Islet precursor cell (in vitro differentiated cells): ENCODE measurements around the gene NHS.

ENCODE experiments used
- DNase-seq: peaks from one replicate; pipeline ENCODE4 v3.0.0-alpha.2; 2018

Gene NHS

DNA sequence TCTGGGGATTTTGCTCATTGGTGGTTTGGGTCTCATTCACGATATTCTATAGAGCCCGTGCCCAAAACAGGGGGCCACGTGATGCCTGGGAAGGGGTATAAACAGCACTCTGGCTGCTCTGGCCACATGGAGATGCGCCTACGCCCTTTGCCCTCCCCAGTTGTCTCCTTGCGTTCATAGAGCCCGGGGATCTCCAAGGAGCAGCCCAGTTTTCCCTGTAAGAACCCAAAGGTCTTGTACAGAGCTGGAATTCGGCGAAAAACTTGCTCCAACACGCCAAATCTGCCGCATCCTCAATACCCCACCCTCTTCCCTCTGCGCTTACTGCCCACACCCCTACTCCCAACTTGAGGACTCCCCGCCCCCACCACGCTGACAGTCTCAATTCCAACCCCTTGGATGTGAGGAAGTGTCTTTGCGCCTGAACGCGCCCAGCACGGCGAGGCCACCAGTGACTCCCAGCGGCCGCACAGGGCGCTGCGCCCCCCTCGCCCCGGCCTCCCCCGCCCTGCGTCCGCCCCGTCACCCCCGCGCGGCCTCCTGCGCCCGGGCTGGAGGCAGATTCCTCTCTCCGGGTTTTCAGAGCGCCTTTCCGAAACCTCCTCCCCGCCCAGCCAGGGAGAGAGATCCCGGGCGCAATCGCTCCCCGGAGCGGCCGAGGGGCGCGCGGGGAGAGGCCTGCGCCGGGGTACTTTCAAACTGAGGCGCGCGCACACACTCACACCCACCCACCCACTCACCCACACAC is at the start of gene NHS:
Gene NHS, plus strand, starts transcription at position 582 of the 748 bp plus-strand sequence. CDS start 558 bp downstream, outside the sequence.
- DNase-seq, result peak; percentile 88

DNA sequence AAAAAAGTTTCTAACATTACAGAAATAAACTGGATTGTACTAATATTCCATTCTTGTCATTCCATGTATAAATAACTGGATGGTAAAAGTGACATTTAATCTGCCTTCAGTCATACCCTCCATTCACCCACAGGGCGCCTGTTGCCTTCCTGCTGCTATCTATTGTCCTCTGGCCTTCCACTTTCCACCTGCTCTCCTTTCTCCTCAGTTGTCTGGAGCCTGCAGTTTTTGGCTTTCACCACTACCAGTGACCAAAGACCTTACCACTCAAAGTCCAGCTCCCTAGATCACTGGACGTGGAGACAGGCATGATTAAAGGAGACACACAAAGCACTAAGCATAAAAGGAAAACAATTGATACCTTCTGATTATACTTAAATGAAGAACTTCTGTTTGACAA is 46.2 kb upstream of the NHS start:
- no peak for DNase-seq

DNA sequence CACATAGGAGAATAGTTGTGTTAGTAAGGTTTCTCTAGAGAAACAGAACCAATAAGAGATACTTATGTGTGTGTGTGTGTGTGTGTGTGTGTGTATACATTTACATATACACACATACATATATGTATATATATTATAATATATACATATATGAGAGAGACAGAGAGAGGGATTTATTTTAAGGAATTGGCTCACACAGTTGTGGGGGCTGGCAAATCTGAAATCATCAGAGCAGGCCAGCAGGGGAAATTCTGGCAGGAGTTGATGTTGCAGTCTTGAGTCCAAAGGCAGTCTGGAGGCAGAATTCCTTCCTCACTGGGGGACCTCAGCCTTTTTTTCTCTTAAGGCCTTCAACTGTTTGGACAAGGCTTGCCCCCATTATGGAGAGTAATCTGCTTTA is 38.6 kb upstream of the NHS start:
- DNase-seq, result no peak

DNA sequence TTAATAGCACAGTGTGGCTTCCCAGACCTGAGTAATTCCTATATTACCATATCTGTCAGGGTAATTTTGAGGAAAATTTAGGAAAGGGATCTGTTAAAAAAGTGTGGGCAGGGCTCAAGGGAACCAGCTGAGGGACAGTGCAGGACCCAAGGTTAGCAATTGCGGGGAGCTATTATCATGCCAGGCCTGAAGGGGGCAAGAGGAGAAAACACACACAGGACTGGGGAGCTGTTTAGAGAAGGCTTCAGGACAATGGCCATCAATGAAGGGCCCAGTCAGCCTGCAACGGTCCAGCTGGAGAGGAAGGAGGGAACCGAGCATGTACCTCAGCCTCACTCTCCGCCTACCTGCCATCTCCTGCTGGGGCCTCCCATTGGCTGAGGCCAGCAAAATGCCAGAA is 19.0 kb upstream of the NHS start:
- no peak for DNase-seq

DNA sequence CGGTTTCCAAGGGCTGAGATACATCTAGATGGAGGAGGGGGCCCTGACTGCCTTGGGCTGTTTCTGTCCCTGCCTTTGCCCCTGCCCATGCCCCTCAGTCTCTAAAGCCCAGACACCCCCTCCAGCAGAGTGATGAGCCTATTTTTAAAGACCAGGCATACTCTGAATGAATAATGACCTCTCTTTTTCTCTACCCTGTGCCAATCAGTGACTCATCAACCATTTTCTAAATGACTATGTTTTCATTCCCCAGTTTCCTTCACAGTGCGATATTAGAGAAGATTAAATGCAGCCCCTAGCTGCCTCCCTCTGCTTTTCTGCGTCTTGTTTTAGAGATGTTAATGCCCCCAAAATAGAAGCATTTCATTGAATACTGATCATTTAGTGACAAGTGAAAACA is 15.5 kb upstream of the NHS start:
- DNase-seq, result no peak

DNA sequence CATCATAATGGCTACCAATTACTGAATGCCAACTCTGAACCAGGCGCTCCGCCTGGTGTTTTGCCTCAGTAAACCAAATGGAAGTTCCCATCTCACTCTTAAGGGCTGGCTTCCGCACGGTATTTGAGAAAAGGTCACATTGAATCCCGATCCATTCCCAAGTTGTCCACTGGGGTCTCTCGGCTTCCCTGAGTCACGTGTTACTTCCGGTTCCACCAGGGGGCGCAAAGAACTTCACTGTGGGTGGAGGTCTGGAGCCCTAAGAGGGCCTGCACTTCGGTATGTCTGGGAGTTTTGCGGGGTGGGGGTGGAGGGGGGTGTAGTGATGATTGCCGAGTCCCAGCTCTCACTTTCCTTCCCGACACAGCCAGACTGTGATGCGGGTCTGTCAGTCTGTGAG is 13.4 kb upstream of the NHS start:
- DNase-seq, result no peak

DNA sequence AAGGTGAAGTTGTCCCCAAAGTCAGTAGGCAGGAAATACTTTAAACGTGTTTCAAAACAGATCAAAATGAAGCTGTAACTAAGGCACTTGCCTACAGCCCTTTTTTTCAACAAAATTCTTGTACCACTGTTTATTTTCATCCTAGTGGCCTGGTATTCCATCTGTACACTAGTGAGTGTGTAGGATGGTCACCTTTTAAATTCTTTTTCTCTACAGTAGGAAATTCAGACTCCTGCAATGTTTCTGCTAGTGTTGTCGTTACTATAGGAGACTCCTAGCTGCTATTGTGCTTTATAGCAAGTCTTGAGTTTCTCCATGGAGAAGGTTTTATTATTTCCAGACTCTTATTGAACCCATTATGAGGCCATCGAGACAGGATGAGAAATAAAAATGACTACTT is 7.0 kb upstream of the NHS start:
- no peak for DNase-seq

DNA sequence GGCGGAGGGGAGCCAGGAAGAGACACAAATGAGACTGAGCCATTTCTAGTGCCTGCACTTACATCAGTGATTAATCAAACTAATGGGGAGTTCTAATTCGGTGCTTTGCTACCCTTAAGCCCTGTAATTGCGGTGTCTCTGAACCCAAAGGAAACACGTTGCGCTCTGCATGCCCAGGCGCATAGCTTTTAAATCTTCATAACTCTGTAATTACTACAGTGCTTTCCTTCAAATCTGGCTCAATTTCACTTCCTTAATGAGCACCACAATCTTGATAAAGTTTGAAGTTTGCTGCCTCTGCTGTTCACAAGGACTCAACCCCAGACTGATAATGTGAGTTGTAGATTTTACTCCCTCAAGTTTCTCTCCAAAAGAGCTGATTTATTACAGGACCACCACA is 5.7 kb upstream of the NHS start:
- no peak for DNase-seq

DNA sequence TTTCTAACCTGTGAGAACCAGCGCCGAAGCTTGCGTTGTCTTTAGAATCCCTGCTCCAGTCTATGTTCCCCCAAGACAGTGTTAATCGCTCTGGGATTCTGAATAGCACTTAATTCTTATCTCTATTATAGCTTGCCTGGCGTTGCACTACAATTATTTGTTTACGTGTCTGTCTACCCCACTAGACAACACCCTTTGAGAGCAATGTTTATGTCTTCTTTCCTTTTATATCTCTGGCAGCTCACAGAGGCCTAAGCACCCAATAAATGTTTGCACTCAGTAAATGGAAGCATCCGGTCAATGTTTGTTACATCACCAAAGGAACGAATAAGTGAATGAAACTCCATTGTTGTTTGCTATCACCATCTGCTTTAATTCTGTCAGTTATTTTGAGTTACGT is 4.8 kb upstream of the NHS start:
- no peak for DNase-seq

DNA sequence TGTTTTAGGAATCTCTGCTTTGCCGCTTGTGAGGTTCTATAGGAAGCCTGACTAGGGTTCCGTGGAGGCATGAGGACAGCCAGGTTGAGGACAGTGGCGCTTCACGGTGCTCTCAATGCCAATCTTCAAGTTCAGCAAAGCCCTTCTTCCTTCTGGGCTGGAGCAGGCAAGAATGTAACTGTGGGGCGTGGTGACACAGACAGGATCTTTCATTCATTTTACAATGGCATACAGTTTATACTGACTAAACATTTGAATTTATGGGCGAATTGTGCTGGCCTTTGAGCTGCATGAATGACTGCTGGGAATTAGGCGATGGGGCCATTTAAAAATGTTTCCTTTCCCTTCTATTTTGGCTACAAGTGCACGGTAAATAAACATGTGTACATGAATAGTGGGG is 2.9 kb upstream of the NHS start:
- DNase-seq, result no peak

DNA sequence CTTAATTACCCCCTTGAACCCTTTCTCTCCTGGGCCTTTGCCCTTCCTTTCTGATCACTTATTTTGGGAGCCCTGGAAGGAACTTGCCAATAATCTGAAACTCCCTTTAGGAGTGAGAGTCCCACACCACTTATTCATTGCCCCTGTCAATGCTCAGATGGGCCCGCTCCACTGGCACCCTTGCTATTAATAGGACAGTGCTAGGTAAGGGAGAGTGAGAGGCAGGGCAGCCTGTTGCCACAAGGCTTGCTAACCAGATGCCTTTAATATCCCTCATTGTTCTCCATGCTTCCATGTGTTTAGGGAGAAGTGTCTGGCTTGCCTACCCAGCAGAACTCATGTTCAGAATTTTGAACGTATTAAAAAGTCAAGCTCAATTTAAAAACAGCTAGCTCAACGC is 1.7 kb upstream of the NHS start:
- DNase-seq, result no peak

DNA sequence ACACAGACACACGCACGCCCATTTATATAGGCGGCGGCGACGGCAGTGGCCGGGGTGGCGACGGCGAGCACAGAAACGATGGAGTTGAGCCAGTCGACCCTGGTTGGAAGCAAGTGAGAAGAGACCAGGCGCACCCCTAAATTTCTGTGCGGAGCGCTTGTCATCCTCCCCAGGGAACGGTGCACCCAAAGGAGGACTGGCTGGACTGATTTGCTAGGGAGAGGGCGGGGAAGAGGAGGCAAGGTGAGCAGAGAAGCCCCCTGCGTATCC is 302 bp downstream of the NHS start:
- DNase-seq, result no peak

DNA sequence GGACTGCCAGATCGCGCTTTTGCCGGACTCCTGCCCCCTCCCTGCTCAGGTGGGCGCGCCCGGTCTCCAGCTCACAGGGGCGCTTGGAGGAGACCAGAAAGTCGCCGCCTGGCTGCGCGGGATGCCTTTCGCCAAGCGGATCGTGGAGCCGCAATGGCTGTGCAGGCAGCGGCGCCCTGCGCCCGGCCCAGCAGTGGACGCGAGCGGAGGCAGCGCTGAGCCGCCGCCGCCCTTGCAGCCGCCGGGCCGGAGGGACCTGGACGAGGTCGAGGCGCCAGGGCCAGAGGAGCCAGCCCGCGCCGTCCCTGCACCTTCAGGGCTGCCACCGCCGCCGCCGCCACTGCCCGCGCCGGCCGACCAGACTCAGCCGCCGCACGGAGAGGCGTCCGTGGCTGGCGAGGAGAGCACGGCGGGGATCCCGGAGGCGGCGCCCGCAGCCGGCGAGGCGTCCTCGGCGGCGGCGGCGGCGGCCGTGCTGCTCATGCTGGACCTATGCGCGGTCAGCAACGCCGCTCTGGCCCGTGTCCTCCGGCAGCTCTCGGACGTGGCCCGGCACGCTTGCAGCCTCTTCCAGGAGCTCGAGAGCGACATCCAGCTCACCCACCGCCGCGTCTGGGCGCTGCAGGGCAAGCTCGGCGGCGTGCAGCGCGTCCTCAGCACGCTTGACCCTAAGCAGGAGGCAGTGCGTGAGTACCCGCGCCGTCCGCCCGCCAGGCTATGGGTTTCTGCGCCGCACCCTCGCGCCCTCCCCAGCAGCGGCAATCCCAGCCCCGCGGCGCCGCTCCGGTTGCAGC is 834 bp downstream of the NHS start:
- peak; percentile 73 for DNase-seq

DNA sequence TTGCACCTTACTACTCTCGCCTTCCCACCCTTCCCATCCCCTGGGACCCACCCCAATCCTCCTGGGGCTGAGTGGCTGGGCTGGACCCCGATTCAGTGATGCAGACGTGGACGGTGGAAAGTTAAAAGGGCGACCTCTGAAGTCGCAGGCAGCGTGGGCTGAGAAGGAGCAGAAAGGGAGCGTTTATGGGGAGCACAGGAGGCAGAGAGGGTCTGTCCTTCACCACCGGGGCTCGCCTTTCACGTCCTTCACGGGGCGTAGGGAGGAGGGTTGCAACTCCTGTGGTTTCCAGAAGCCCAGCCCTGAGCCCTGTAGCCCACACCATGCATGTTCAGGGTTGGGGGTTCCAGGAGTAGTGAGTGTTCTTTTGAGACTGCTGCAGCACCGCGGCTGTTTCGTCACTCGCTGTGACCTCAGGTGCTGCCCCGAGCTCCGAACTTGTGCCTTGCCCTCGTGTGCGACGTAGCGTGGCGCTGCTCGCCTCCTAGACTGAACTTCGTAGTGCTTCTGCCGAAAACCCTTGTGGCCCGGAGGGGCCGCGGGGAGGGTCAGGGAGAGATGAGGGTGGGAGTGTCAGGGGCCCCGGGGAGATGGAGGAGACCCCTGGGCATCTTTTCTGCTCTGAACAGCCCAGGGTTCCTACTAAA is 1.6 kb downstream of the NHS start:
- DNase-seq, result no peak

DNA sequence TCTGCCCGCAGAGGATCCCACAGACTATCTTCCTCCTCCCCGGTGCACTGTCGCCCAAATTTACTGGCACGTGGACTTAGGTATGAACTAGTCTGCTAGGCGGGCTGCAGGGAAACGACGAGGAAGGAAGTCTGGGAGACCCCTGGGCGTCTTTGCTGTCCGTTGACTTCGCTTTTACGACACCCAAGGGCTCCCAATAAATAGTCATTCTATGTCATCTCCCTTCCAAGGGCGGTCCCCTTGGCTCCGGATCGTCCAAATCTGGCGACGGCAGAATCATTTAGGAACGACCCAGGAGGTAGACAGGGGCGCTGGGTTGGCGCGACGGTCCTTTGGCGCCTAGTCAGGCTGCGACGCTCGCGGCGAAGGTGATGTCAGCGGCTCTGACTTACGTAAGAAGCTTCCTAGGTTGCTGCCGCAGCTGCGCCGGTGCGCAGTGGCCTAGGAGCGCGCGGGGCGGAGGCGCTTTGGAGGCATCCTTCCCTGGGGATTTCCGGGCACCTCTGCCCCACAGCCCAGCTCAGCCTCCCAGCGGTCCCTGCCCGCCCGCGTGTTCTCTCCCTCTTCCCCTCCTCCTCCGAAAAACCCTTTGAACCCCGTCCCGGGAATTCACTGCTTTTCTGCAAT is 2.2 kb downstream of the NHS start:
- peak; percentile 76 for DNase-seq

DNA sequence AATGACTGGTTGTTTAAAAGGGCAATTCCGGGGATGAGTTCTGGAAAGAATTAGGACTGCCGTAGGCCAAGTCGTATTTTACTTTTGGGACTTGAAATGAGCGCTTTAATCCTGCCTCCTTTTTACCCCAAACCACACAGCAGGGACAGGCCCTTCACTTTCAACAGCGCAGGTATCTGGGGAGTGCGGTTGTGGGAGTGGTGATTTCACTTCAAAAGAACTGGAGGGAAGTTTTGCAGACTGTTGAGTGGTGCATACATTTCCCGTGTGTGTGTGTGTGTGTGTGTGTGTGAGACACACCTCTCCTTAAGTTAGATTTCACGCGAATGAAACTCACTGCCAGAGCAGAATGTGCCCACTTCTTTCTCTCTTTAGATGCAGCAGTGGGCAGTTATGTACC is 2.8 kb downstream of the NHS start:
- no peak for DNase-seq

DNA sequence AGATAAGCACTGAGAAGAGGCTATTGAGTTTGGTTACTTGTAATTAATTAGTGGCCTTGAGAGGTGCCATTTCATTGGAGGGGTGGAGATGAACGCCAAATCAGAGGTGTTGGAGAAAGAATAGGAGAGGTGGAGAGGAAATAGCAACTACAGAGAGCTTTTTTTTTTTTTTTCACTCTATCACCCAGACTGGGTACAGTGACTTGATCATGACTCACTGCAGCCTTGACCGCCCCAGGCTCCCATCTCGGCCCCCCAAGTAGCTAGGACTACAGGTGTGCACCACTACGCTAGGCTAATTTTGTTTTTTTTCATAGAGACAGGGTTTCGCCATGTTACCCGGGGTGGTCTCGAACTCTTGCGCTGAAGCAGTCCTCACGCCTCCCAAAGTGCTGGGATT is 5.2 kb downstream of the NHS start:
- DNase-seq, result no peak

DNA sequence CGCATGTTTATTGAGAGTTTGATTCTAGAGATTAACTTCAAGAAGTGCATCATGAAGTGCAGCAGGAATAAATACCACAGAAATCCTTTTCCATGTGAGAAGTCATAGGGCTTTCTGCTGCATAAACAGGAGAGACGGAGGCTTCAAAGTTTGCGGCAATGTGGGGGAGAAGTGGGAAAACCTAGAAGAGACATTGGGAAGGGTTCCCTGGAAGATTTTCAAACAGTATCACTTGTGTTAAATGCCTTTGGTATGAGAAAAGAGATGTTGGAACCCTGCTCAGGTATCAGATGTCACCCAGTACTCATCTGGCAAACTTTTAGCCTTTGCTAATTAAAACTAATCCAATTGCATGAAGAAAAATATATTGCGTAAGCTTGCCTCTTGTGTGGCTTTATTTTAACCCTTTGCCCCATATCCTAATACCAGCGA is 15.4 kb downstream of the NHS start:
- DNase-seq, result no peak

DNA sequence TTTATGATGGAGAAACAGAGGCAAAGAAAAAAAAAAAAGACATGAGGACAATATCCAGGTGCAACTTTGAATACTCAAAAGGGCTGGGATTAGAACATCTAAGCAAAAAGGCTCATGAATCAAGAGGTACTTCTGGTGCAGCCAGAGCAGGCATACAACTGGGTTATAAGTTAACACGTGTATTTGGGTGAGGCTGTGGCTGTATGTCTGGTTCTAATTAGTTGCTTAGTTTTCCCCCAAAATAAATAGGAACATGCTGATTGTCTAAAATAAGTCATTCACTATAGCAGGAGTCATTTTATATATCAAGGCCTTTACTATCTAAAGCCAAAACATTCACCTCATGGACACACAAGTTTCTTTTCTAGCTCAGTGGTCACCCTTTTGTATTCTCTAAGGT is 20.2 kb downstream of the NHS start:
- DNase-seq, result no peak

DNA sequence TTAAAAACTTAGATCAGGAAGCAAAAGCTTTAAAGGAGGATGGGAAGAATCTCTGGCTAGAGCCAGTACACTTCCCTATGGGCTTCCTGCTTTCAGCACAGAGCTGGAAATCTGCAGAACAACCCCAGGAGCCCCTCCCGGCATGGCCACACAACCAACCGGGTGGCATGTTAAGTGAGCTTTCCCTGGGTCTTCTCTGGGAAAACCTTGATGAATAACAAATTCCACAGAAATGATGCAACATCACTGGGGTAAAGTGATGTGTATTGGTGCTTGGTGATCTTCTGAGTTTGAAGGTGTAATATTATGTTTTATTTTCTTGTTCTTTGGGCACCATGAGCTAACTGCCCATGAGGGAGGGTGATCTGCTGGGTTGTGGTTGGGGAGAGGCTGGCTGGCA is 22.1 kb downstream of the NHS start:
- DNase-seq, result no peak

DNA sequence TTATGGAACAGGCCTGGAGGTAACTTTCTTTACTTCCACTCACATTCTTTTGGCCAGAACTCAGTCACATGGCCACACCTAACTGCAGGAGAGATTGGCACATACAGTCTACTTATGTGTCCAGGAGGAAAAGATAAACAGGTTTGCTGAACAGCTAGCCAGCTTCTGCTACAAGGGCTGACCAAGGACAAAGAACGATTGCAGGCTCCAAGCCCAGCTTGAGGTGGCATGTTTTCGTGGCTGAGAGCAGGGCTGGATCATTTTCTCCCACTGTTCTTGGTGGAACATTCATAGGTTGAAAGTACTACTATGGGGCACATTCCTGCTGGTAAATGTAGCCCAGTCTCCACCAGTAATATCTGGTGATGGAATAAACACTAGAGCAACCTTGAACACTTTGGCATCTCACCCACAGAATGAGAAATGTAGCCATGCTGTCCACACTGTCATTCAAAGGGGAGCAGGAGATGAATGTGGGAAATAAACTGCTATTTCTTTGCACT is 28.2 kb downstream of the NHS start:
- no peak for DNase-seq

DNA sequence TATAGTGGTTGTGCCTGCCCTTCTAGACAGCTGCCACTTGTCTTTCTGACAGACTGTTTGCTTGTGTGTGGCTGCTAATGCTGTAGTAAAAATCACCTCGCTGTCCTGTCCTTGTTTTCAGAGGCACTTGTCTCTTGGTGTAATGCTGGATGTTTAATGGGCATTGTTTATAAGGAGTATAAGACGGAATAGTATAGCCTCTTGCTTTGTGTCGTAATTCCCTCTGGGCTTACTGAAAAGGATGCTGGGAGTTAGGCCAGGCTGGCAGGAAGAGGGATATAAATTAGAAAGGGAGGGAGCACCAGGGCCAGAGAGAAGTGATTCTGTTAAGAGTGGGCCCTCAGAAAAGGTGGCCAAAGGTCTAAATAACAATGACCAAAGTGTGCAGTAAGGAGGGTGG is 29.0 kb downstream of the NHS start:
- no peak for DNase-seq

DNA sequence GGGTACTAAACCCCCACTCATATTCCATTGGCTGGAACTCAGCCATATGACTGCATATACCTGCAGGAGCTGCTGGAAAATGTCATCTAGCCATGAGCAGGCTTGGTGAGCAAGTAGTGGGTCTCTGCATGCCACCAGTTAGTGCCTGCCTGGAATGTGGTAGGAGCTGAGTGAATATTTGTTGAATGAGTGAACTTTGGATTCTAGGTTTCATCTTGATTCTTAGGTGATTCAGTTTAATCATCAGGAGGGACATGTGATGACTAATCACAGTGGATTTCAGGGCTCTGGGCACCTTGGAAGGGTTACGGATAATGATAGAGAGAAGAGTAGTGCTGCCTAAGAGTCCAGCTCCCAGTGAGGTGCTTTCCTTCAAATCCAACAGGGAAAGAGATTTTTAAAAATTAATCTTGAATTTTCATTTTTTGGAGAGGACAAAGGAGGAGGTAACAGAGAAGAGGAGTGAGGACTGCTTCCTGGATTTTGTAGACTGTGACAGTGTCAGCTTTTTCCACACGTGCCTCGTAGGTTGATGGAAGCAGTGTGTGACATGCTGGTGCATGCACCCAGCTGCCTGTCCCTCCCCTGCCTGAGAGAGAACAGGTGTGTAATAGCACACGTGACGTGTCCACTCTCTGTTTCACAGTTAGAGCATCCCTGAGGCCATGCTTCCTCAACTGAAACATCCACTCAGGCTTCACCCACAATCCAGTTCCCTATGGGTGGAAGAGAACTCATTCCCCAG is 30.4 kb downstream of the NHS start:
- peak; percentile 60 for DNase-seq
